MM.1S (cell line): Measurements from ENCODE around the gene DNAJC18.

Source experiments
- DNase-seq: peaks from one replicate; pipeline ENCODE4 v3.0.0-alpha.2; 2015
- H2AFZ ChIP-seq: fragments of 300-600 bp; sonication (generic); 2 replicates; pipeline ENCODE4 v1.6.0; 2016; ENCODE audit warnings: antibody characterized with exemption, low read length
- H3F3A ChIP-seq: fragments of 300-600 bp; sonication (generic); 2 replicates; pipeline ENCODE4 v1.6.1; 2016; ENCODE audit warnings: mild to moderate bottlenecking, antibody characterized with exemption, low read length, moderate library complexity, mixed read lengths; ENCODE audit not compliant: insufficient read depth
- H3K27ac ChIP-seq: fragments of 300-600 bp; sonication (generic); 2 replicates; pipeline ENCODE4 v1.5.1; 2016; ENCODE audit warnings: mild to moderate bottlenecking, low read length
- H3K27me3 ChIP-seq: fragments of 300-600 bp; sonication (generic); replicated peaks from 2 replicates; pipeline ENCODE4 v1.6.0; 2016; ENCODE audit warnings: low read length; ENCODE audit not compliant: insufficient read depth
- H3K36me3 ChIP-seq: fragments of 300-600 bp; sonication (generic); replicated peaks from 2 replicates; pipeline ENCODE4 v1.6.1; 2016; ENCODE audit warnings: mild to moderate bottlenecking, low read length, mixed read lengths; ENCODE audit not compliant: insufficient read depth
- H3K4me1 ChIP-seq: fragments of 300-600 bp; sonication (generic); 2 replicates; pipeline ENCODE4 v1.6.1; 2016; ENCODE audit warnings: low read length, mixed read lengths
- H3K4me2 ChIP-seq: fragments of 300-600 bp; sonication (generic); 2 replicates; pipeline ENCODE4 v1.6.0; 2016; ENCODE audit warnings: low read depth, low read length
- H3K4me3 ChIP-seq: fragments of 300-600 bp; sonication (generic); 2 replicates; pipeline ENCODE4 v1.5.1; 2016; ENCODE audit warnings: low read length, mixed read lengths
- H3K79me2 ChIP-seq: fragments of 300-600 bp; sonication (generic); 2 replicates; pipeline ENCODE4 v1.6.1; 2016; ENCODE audit warnings: mixed run types, low read length, mixed read lengths
- H3K9ac ChIP-seq: fragments of 300-600 bp; sonication (generic); 2 replicates; pipeline ENCODE4 v1.6.1; 2016; ENCODE audit warnings: low read length, mixed read lengths
- H3K9me2 ChIP-seq: fragments of 300-600 bp; sonication (generic); replicated peaks from 2 replicates; pipeline ENCODE4 v1.6.1; 2016; ENCODE audit warnings: mild to moderate bottlenecking, low read length, mixed read lengths; ENCODE audit not compliant: insufficient read depth
- H3K9me3 ChIP-seq: fragments of 300-600 bp; sonication (generic); replicated peaks from 2 replicates; pipeline ENCODE4 v1.6.1; 2016; ENCODE audit warnings: mild to moderate bottlenecking, low read length, mixed read lengths; ENCODE audit not compliant: insufficient read depth
- H4K20me1 ChIP-seq: fragments of 300-600 bp; sonication (generic); 2 replicates; pipeline ENCODE4 v1.6.1; 2016; ENCODE audit warnings: mild to moderate bottlenecking, low read length, moderate library complexity, mixed read lengths; ENCODE audit not compliant: insufficient read depth
- EZH2 ChIP-seq: fragments of 300-600 bp; sonication (generic); optimal IDR thresholded peaks from 2 replicates; pipeline ENCODE3; 2017; ENCODE audit warnings: low read depth, mild to moderate bottlenecking, antibody characterized with exemption, low read length, mixed read lengths
- EZH2phosphoT487 ChIP-seq: fragments of 300-600 bp; sonication (generic); IDR thresholded peaks from 2 replicates; pipeline ENCODE4 v1.6.1; 2018; ENCODE audit warnings: antibody characterized with exemption, low read length
- TF ChIP-seq, protein P1 (sequence below): fragments of 300-600 bp; sonication (generic); IDR thresholded peaks from 2 replicates; pipeline ENCODE4 v1.5.1; 2016; ENCODE audit warnings: antibody characterized with exemption, low read length, mixed read lengths

Gene DNAJC18

DNA sequence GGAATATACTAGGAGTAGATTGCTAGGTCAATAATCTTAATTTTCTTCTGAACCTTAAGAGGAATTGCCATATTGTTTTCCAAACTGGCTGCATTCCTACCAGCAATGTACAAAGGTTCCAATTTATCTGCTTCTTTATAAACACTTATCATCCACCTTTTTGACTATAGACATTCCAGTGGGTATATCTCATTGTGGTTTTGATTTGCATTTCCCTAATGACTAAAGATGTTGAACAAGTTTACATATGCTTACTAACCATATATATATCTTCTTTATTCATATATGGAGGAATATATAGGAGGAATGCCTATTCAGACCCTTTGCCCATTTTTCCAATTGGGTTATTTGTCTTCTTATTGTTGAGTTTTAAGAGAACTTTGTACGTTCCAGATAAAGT lies 7.6 kb downstream of the DNAJC18 start:
- no peaks in the 10 kb centered on the region for H3K4me1 ChIP-seq
- no peaks in the 10 kb centered on the region for H4K20me1 ChIP-seq
- H2AFZ ChIP-seq, result no peak overlapping the region
- no peaks in the 10 kb centered on the region for H3K9me2 ChIP-seq
- no peaks in the 10 kb centered on the region for H3F3A ChIP-seq
- no peak overlapping the region for H3K4me2 ChIP-seq
- no peaks in the 10 kb centered on the region for H3K79me2 ChIP-seq
- no peak for DNase-seq
- TF ChIP-seq EZH2 (no peak), EZH2phosphoT487 (no peak)
- TF ChIP-seq, protein P1, sequence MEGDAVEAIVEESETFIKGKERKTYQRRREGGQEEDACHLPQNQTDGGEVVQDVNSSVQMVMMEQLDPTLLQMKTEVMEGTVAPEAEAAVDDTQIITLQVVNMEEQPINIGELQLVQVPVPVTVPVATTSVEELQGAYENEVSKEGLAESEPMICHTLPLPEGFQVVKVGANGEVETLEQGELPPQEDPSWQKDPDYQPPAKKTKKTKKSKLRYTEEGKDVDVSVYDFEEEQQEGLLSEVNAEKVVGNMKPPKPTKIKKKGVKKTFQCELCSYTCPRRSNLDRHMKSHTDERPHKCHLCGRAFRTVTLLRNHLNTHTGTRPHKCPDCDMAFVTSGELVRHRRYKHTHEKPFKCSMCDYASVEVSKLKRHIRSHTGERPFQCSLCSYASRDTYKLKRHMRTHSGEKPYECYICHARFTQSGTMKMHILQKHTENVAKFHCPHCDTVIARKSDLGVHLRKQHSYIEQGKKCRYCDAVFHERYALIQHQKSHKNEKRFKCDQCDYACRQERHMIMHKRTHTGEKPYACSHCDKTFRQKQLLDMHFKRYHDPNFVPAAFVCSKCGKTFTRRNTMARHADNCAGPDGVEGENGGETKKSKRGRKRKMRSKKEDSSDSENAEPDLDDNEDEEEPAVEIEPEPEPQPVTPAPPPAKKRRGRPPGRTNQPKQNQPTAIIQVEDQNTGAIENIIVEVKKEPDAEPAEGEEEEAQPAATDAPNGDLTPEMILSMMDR, result no peak
- H3K4me3 ChIP-seq, result no peak overlapping the region
- no peak overlapping the region for H3K9ac ChIP-seq
- no peak overlapping the region for H3K27ac ChIP-seq
- H3K9me3 ChIP-seq, result no peaks in the 10 kb centered on the region
- H3K36me3 ChIP-seq, result no peaks in the 10 kb centered on the region
- no peaks in the 10 kb centered on the region for H3K27me3 ChIP-seq

DNA sequence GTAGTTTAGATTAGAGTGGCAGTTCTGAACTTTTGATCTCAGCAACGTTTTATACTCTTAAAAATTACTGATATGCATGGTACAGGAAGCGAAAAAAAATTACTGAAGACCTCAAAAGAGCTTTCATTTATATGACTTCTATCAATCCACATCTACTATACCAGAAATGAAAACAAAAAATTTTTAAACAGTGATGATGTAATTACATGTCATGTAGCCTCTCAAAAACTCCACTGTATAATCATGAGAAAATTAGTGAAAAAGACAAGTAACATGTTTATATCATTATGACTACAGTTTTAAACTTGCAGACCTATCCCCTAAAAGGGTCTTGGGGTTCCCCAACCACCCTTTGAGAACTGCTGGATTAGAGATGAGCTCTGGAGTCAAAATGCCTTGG lies 9.3 kb downstream of the DNAJC18 start:
- Histone ChIP-seq H3F3A (no peaks in the 10 kb centered on the region), H3K9ac (no peak overlapping the region), H3K79me2 (no peaks in the 10 kb centered on the region), H3K27ac (no peak overlapping the region), H3K36me3 (no peaks in the 10 kb centered on the region), H3K4me1 (no peaks in the 10 kb centered on the region), H2AFZ (no peak overlapping the region), H3K9me2 (no peaks in the 10 kb centered on the region), H4K20me1 (no peaks in the 10 kb centered on the region), H3K27me3 (no peaks in the 10 kb centered on the region), H3K9me3 (no peaks in the 10 kb centered on the region), H3K4me3 (no peak overlapping the region), H3K4me2 (no peak overlapping the region)
- no peak for TF ChIP-seq EZH2
- TF ChIP-seq EZH2phosphoT487, result no peak
- TF ChIP-seq, protein P1, result no peak
- no peak for DNase-seq

DNA sequence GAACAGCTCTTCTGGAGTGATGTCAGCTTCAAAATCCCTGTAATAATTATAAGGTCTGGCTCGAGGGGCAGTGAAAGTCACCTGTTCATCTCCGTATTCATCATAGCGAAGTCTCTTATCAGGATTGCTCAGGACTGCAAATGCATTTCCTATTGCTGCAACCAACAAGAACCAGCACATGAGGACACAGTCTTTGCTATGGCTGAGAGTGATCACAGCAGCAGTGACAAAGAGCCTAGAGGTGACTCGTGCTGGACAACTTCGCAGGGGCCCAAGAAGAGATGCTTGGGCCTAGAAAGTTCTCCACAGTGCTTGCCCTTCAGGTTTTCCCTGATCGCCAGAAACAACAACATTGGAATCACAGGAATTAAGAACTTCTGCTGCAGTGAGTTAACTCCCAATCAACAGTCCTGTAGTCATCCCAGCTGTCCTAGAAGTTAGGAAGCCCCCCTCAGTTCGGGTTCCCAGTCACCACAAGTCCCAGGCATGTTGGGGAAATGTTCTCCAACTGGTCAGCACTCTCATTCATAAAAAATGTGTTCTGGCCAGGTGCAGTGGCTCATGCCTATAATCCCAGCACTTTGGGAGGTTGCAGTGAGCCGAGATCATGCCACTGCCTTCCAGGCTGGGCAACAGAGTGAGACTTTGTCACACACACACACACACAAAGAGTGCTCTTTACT lies 13.0 kb downstream of the DNAJC18 start:
- no peak overlapping the region for H3K4me3 ChIP-seq
- H3K4me2 ChIP-seq, result no peak overlapping the region
- H2AFZ ChIP-seq, result no peak overlapping the region
- TF ChIP-seq EZH2phosphoT487 (no peak), EZH2 (no peak)
- TF ChIP-seq, protein P1, result no peak
- no peak for DNase-seq
- no peaks in the 10 kb centered on the region for H3K27me3 ChIP-seq
- no peak overlapping the region for H3K9ac ChIP-seq
- no peaks in the 10 kb centered on the region for H3K4me1 ChIP-seq
- no peaks in the 10 kb centered on the region for H3K9me2 ChIP-seq
- H3K27ac ChIP-seq, result no peak overlapping the region
- no peaks in the 10 kb centered on the region for H3K36me3 ChIP-seq
- H3K9me3 ChIP-seq, result no peaks in the 10 kb centered on the region
- no peaks in the 10 kb centered on the region for H3K79me2 ChIP-seq
- no peaks in the 10 kb centered on the region for H4K20me1 ChIP-seq
- H3F3A ChIP-seq, result no peaks in the 10 kb centered on the region
